ENCODE results near the gene CD2. TPM values are rescaled to one million over a fixed set of nuclear protein-coding genes. Genes with fewer than 3 reads are reported as not detected.

CD2 gene
- total RNA-seq, 6 experiments from 2014 or later, result 0.13 to 1.5 (median 0.66) TPM

DNA sequence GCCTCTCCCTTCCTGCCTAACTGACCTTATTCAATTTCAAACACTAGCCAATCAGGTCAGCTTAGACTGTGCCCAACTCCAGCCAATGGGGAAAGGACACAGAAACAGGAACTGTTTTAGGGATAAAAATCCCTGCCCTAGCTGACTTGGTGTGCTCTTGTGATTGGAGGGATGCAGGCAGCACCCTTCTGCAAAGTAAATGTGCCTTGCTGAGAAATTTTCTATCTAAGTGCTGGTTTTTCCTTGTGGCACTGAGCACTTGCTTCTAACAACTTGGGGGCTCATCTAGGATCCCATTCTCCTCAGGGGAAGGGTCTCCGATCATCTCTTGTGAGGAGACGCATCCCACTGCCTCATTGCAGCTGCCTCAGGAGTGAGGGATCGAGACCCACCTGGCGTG is 10.7 kb upstream of the CD2 start:
- Histone ChIP-seq H3K27ac (no peak overlapping the region), H3K36me3 (no peaks in the 10 kb centered on the region), H3K9me3 (peaks cover 0 to 13% (median 0%) of the 10 kb centered on the region in 4 donors), H3K4me3 (no peak overlapping the region), H3K27me3 (no peaks in the 10 kb centered on the region), H3K4me1 (no peaks in the 10 kb centered on the region)
- DNase-seq, result no peak
- intact Hi-C loops (cut with DNase I), result loop anchor here in 1 of 2 donors (10.0 kb wide), 1 partner anchor 61 kb away; no protein-coding TSS in a partner anchor
- ATAC-seq, result no peak
- WGBS (ENCODE audit: insufficient coverage, low coverage, low lambda C conversion rate, missing lambda C conversion rate), result 90% methylated on average over 2 of the region's 4 CpGs
- TF ChIP-seq POLR2A (IDR thresholded peaks at IDR 0.05), result no peak
- TF ChIP-seq, protein P1, sequence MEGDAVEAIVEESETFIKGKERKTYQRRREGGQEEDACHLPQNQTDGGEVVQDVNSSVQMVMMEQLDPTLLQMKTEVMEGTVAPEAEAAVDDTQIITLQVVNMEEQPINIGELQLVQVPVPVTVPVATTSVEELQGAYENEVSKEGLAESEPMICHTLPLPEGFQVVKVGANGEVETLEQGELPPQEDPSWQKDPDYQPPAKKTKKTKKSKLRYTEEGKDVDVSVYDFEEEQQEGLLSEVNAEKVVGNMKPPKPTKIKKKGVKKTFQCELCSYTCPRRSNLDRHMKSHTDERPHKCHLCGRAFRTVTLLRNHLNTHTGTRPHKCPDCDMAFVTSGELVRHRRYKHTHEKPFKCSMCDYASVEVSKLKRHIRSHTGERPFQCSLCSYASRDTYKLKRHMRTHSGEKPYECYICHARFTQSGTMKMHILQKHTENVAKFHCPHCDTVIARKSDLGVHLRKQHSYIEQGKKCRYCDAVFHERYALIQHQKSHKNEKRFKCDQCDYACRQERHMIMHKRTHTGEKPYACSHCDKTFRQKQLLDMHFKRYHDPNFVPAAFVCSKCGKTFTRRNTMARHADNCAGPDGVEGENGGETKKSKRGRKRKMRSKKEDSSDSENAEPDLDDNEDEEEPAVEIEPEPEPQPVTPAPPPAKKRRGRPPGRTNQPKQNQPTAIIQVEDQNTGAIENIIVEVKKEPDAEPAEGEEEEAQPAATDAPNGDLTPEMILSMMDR (IDR thresholded peaks at IDR 0.05), result no peak

DNA sequence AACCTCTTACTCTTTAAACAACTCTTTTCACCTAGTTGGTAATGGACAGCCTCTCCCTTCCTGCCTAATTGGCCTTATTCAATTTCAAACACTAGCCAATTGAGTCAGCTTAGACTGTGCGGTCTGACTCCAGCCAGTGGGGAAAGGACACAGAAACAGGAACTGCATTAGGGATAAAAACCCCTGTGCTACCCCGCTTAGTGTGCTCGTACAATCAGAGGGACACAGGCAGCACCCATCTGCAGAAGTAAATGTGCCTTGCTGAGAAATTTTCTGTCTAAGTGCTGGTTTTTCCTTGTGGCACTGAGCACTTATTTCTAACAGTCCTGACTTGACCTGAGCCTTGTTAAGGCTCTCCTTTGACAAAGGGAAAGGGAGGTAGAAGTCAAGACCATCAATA is 6.0 kb upstream of the CD2 start:
- 91% methylated on average over 3 of the region's 3 CpGs for WGBS (ENCODE audit: insufficient coverage, low coverage, low lambda C conversion rate, missing lambda C conversion rate)
- no peaks in the 10 kb centered on the region for H3K4me1 ChIP-seq
- H3K27ac ChIP-seq, result no peak overlapping the region
- ATAC-seq (no peak), DNase-seq (no peak)
- H3K9me3 ChIP-seq, result peaks cover 0 to 18% (median 0%) of the 10 kb centered on the region in 4 donors
- TF ChIP-seq, protein P1 (IDR thresholded peaks at IDR 0.05), result no peak
- no peak for TF ChIP-seq POLR2A (IDR thresholded peaks at IDR 0.05)
- H3K36me3 ChIP-seq, result no peaks in the 10 kb centered on the region
- no peaks in the 10 kb centered on the region for H3K27me3 ChIP-seq
- intact Hi-C loops (cut with DNase I), result loop anchor here in 1 of 2 donors (10.0 kb wide), 1 partner anchor 57 kb away; no protein-coding TSS in a partner anchor
- H3K4me3 ChIP-seq, result no peak overlapping the region

DNA sequence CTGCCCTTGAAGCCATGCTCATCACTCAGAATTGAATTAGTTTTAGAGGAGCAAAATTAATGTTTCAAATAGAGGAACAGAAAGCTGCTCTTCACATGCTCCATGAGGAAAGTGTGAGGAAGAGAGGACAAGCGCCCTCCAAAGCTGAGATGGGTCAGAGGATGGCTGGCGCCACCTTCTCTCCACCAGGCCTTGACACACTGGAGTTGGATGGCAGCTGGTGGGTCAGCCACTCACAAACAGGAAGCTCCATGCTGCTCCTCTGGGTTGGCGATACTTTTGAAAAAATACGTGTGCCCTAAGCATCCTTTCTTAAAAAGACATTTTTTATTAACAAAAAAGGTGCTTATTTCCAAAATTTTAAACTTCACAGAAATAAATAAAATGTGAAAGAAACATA is 3.1 kb upstream of the CD2 start:
- H3K36me3 ChIP-seq, result no peaks in the 10 kb centered on the region
- H3K27ac ChIP-seq, result no peak overlapping the region
- 33% methylated on average over 4 of the region's 4 CpGs for WGBS (ENCODE audit: insufficient coverage, low coverage, low lambda C conversion rate, missing lambda C conversion rate)
- ATAC-seq, result peak in 2 of 4 donors; percentile 17 to 25
- no peaks in the 10 kb centered on the region for H3K4me1 ChIP-seq
- H3K4me3 ChIP-seq, result no peak overlapping the region
- H3K27me3 ChIP-seq, result no peaks in the 10 kb centered on the region
- TF ChIP-seq POLR2A (IDR thresholded peaks at IDR 0.05), result no peak
- TF ChIP-seq, protein P1 (IDR thresholded peaks at IDR 0.05), result no peak
- peaks cover 0 to 12% (median 0%) of the 10 kb centered on the region in 4 donors for H3K9me3 ChIP-seq
- intact Hi-C loops (cut with DNase I), result no loop called here
- DNase-seq, result no peak

DNA sequence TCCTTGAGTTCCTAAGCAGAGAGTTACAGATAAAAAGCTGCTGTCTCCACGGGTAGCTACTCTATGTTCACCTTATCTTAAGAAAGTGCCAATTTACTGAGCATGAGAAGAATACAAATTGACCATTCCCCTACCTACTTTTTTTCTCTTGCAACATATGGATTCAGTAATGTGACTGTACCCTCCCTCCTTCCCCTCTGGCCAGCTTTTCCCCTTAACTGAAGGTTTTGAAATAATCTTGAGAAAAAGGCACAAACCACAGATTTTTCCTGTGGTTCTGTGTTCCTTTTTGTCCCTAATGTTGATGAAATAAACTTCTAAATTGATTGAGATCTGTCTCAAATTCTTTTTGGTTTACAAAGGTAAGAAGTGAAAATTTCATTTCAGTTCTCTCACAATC is 2.6 kb upstream of the CD2 start:
- Histone ChIP-seq H3K27me3 (no peaks in the 10 kb centered on the region), H3K4me3 (no peak overlapping the region), H3K4me1 (no peaks in the 10 kb centered on the region), H3K36me3 (no peaks in the 10 kb centered on the region), H3K27ac (no peak overlapping the region), H3K9me3 (peaks cover 0 to 12% (median 0%) of the 10 kb centered on the region in 4 donors)
- ATAC-seq (no peak), DNase-seq (no peak)
- TF ChIP-seq, protein P1 (IDR thresholded peaks at IDR 0.05), result no peak
- TF ChIP-seq POLR2A (IDR thresholded peaks at IDR 0.05), result no peak
- intact Hi-C loops (cut with DNase I), result no loop called here
- 24% methylated on average over 1 of the region's 1 CpG for WGBS (ENCODE audit: insufficient coverage, low coverage, low lambda C conversion rate, missing lambda C conversion rate)

DNA sequence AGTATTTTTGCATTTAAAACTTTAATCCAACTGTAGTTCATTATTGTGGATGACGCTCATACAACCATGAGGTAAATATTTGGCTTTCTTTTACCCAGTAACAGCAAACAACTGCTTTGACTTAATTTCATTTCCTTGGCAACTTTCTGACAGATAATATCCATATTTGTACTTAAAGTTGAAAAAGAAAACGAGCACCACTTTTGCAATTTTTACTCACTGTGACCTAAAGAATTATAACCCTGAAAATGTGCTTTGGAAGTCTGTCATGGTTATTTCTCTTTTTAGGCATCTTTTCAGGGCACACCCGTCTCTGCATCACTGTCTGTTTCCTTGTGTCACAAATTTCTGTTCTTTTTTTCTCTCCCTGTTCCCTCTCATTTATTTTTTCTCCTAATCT is 918 bp upstream of the CD2 start:
- Histone ChIP-seq H3K9me3 (peaks cover 0 to 10% (median 0%) of the 10 kb centered on the region in 4 donors), H3K27me3 (no peaks in the 10 kb centered on the region), H3K27ac (no peak overlapping the region), H3K36me3 (no peaks in the 10 kb centered on the region), H3K4me3 (no peak overlapping the region), H3K4me1 (no peaks in the 10 kb centered on the region)
- intact Hi-C loops (cut with DNase I), result no loop called here
- no peak for TF ChIP-seq POLR2A (IDR thresholded peaks at IDR 0.05)
- TF ChIP-seq, protein P1 (IDR thresholded peaks at IDR 0.05), result no peak
- DNase-seq (no peak), ATAC-seq (no peak)
- WGBS (ENCODE audit: insufficient coverage, low coverage, low lambda C conversion rate, missing lambda C conversion rate), result 50% methylated on average over 3 of the region's 3 CpGs
